Measurements from ENCODE around the gene CHRNA7.

DNA sequence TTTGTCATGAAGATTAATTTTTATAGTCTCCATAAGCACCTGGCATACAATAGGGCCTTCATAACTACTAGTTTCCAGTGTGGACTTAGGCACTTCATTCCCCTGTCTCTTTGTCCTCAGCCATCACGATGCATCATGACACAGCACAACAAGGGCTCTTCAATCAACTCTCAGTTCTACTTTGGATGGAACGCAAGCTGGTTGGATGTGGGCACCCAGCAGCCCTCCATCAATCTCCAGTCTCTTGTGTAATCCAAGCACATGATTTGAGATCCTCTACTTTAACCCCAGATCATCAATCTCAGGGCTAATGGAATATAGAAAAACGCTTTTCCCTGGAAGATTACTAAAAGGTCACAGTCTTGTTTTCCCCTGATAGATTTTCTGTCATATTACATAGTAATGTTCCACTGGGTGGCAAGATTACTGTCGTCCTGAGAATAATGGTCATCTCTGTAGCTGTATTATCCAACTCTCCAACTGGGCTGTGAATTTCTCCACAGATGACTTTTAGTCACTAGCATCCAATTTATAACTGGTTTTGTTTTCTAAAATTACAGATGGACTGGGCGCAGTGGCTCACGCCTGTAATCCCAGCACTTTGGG lies 22.9 kb upstream of the CHRNA7 start:
- TF ChIP-seq GATA2 (IDR thresholded peaks at IDR 0.05; ENCODE audit: low read depth, low read length) (no peak), GATA3 (IDR thresholded peaks at IDR 0.05; ENCODE audit: low read depth, low read length) (no peak)
